ENCODE data around the gene CSTPP1.
"Not testable (repeated sequence)": the region's sequence is repeated elsewhere in the genome, so short reads cannot be mapped to it uniquely, and the experiment has no call there.

The CSTPP1 gene

GRCh38 chr11:47207459-47207858, 270.9 kb downstream of the CSTPP1 start:
- H3K4me3 ChIP-seq (ENCODE audit: low read length): no peak overlapping the region
- H3K9me3 ChIP-seq (ENCODE audit: control insufficient read depth, low read length): no peaks in the 10 kb centered on the region
- no peaks in the 10 kb centered on the region for H3K36me3 ChIP-seq (ENCODE audit: control insufficient read depth, insufficient read depth, low read length)
- H3K27me3 ChIP-seq (ENCODE audit: control insufficient read depth, insufficient read depth, low read length): no peaks in the 10 kb centered on the region
- H3K9ac ChIP-seq (ENCODE audit: low read length): no peak overlapping the region
- peaks cover 6% of the 10 kb centered on the region for H3K4me1 ChIP-seq (ENCODE audit: control insufficient read depth, insufficient read depth, low read length)

DNA sequence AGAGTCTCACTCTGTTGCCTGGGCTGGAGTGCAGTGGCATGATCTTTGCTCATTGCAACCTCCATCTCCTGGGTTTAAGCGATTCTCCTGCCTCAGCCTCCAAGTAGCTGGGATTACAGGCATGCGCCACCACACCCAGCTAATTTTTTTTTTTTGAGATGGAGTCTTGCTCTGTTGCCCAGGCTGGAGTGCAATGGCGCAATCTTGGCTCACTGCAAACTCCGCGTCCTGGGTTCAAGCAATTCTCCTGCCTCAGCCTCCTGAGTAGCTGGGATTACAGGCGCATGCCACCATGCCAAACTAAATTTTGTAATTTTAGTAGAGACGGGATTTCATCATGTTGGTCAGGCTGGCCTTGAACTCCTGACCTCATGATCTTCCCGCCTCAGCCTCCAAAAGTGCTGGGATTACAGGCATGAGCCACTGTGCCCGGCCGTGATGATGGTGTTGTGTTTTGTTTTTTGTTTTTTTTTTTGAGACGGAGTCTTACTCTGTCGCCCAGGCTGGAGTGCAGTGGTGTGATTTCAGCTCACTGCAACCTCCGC, 271.5 kb downstream of the CSTPP1 start:
- not testable (repeated sequence) for H3K9me3 ChIP-seq (ENCODE audit: control insufficient read depth, low read length); H3K4me1 ChIP-seq (ENCODE audit: control insufficient read depth, insufficient read depth, low read length); H3K36me3 ChIP-seq (ENCODE audit: control insufficient read depth, insufficient read depth, low read length); H3K27me3 ChIP-seq (ENCODE audit: control insufficient read depth, insufficient read depth, low read length); H3K9ac ChIP-seq (ENCODE audit: low read length); H3K4me3 ChIP-seq (ENCODE audit: low read length)

DNA sequence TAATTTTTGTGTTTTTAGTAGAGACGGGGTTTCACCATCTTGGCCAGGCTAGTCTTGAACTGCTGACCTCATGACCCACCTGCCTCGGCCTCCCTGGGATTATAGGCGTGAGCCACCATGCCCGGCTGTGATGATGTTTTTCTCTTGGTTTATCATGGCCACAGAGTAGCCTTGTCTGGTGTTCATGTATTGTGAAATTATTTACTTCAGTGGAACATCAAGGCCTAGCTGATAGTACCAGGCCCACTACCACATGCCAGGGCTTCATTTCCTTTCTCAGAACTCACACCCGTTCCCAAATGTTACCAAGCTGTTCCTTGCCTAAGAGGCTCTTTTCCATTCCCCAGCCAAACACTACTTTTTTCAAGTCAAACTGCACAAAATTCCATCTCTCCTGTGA, 272.1 kb downstream of the CSTPP1 start:
- Histone ChIP-seq H3K9ac (ENCODE audit: low read length) (no peak overlapping the region), H3K4me3 (ENCODE audit: low read length) (no peak overlapping the region), H3K4me1 (ENCODE audit: control insufficient read depth, insufficient read depth, low read length) (peaks cover 6% of the 10 kb centered on the region), H3K27me3 (ENCODE audit: control insufficient read depth, insufficient read depth, low read length) (no peaks in the 10 kb centered on the region), H3K9me3 (ENCODE audit: control insufficient read depth, low read length) (no peaks in the 10 kb centered on the region), H3K36me3 (ENCODE audit: control insufficient read depth, insufficient read depth, low read length) (no peaks in the 10 kb centered on the region)

All from mucosa of stomach (tissue), 1 donor.